Activated CD4-positive, alpha-beta memory T cell treated with anti-CD3 and anti-CD28 coated beads, Interleukin-2, amount 10 ng/mL, durations not matched to agents 7 days and 5 days (primary cell): ENCODE results near the gene ITGB1BP1. TPM values are rescaled to one million over a fixed set of nuclear protein-coding genes. Genes with fewer than 3 reads are reported as not detected.
A peak's percentile ranks its signal among the peaks of the same experiment; 100 is the strongest.

Source experiments
- CTCF ChIA-PET: fragments of 350-600 bp; sonication (Branson Sonifier 250); formaldehyde crosslinking; loops from one replicate; lab custom pipeline; 2021; ENCODE audit warnings: antibody characterized with exemption, inconsistent platforms; lab: Charles Lee
- POLR2A ChIA-PET: fragments of 350-600 bp; sonication (Branson Sonifier 250); formaldehyde crosslinking; loops from one replicate; lab custom pipeline; 2021; ENCODE audit warnings: antibody characterized with exemption; lab: Charles Lee
- DNase-seq: peaks from one replicate; pipeline ENCODE4 v3.0.0-alpha.2; 2020
- H3K27ac Mint-ChIP-seq: one replicate; pipeline ENCODE4 v1.8.0; 2021; ENCODE audit warnings: mild to moderate bottlenecking, mixed read lengths
- H3K27me3 Mint-ChIP-seq: one replicate; pipeline ENCODE4 v1.8.0; 2021; ENCODE audit warnings: mixed read lengths
- H3K36me3 Mint-ChIP-seq: one replicate; pipeline ENCODE4 v1.8.0; 2021; ENCODE audit warnings: low read depth, mixed read lengths
- H3K4me1 Mint-ChIP-seq: one replicate; pipeline ENCODE4 v1.8.0; 2021; ENCODE audit warnings: mixed read lengths
- H3K4me3 Mint-ChIP-seq: one replicate; pipeline ENCODE4 v1.8.0; 2021; ENCODE audit warnings: mild to moderate bottlenecking, mixed read lengths
- H3K9me3 Mint-ChIP-seq: one replicate; pipeline ENCODE4 v1.8.0; 2021; ENCODE audit warnings: mixed read lengths
- total RNA-seq, 2 experiments: library from RNA; stranded (reverse); gene quantifications; one replicate each; pipeline ENCODE4 v1.2.3, GENCODE V29; 2021

Gene ITGB1BP1
- total RNA-seq, 2 experiments from 2014 or later: 112 to 119 TPM

DNA sequence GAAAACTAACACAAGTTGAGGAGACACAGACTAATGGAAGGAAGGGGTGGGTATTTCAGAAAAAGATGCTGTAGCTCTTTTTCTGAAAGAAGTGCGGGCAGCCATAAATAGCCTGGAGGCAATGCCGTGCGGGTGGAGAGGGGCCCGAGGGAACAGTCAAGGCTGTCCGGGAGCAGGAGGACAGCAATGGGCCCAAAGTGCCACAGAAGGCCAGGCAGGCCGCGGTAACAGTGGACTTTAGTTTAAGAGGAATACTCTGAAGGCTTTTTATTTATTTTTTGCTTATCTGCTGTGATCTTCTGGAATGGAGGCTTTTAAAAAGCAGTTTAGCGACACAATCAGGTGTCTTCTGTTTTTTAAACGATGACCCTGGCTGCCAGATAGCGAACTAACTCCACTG, 2.8 kb downstream of the ITGB1BP1 start:
- ChIA-PET POLR2A (no interaction called here), CTCF (no interaction called here)
- Mint-ChIP-seq H3K9me3 (no peaks in the 10 kb centered on the region), H3K27ac (peak overlapping the region; percentile 36), H3K4me1 (peaks cover 55% of the 10 kb centered on the region), H3K36me3 (peaks cover 50% of the 10 kb centered on the region), H3K27me3 (no peaks in the 10 kb centered on the region), H3K4me3 (no peak overlapping the region)
- DNase-seq: no peak

DNA sequence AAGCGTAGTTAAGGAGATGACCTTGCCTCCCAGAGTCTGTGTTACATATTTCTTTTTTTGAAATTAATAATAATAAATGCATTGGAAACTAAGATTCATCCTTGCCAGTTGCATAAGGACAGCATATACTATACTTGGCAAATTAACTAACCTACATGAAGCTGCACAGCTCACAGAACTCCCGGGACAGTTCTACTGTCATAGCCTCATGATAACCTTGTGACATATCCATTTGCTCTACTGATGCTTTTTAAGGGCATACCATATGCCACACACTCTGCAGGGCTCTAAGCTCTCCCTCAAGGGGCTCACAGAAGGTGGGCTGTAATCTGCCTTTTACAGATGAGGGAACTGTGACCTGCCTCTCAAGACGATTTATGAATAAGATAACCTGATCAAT, 3.8 kb downstream of the ITGB1BP1 start:
- no peak overlapping the region for H3K27ac Mint-ChIP-seq
- DNase-seq: no peak
- no peaks in the 10 kb centered on the region for H3K9me3 Mint-ChIP-seq
- ChIA-PET POLR2A (no interaction called here), CTCF (no interaction called here)
- H3K27me3 Mint-ChIP-seq: no peaks in the 10 kb centered on the region
- H3K4me1 Mint-ChIP-seq: peaks cover 58% of the 10 kb centered on the region
- H3K4me3 Mint-ChIP-seq: no peak overlapping the region
- peaks cover 53% of the 10 kb centered on the region for H3K36me3 Mint-ChIP-seq

DNA sequence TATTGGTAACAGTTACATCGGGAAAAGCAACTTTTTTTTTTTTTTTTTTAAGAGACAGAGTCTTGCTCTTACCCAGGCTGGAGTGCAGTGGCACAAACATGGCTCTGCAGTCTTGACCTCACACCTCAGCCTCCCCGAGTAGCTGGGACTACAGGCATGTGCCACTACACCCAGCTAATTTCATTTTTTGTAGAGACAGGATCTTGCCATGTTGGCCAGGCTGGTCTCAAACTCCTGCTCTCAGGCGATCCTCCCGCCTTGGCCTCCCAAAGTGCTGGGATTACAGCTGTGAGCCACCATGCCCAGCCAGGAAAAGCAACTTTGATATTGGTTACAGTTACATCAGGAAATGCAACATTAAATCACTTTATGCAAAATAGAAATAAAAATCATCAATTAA, 4.6 kb downstream of the ITGB1BP1 start:
- POLR2A ChIA-PET: no interaction called here
- Mint-ChIP-seq H3K36me3 (peaks cover 60% of the 10 kb centered on the region), H3K4me1 (peaks cover 66% of the 10 kb centered on the region), H3K27me3 (no peaks in the 10 kb centered on the region), H3K9me3 (no peaks in the 10 kb centered on the region), H3K4me3 (no peak overlapping the region), H3K27ac (peak overlapping the region; percentile 8)
- CTCF ChIA-PET: no interaction called here
- DNase-seq: no peak

DNA sequence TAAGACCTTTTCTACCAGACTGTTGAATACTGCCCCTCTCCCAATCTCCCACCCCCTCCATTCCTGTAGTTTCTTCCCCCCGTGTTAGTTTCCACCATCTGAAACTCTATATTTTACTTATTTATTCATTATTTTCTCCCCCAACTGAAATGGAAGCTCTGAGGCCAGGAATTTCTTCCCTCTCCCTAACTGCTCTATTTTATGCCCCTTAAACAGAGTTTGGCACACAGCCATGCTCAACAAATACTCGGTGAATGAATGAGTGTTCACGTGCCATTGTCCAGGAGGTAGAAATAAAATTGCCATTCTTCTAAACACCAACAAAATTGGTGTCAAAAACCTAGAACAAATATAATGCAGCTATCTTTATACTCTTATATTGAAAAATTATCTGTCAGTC, 5.6 kb downstream of the ITGB1BP1 start:
- ChIA-PET POLR2A (no interaction called here), CTCF (no interaction called here)
- Mint-ChIP-seq H3K36me3 (peaks cover 59% of the 10 kb centered on the region), H3K4me3 (no peak overlapping the region), H3K9me3 (no peaks in the 10 kb centered on the region), H3K27ac (no peak overlapping the region), H3K27me3 (no peaks in the 10 kb centered on the region), H3K4me1 (peaks cover 66% of the 10 kb centered on the region)
- DNase-seq: no peak

DNA sequence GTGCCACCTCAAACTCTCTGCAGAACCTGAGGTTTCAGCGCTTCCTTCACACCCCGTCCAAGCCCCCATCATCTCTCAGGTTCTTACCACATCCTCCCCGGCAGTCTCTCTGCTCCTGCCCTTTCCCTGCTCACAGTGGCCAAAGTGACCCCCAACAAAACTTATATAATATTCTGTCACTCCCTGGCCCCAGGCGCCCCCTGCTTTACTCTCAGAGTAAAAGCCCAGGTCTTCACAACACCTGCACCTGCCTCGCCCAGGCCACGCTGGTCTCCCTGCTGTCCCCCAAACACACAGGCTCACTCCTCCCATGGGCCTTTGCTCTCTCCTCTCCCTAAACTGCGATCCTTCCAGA, 6.4 kb downstream of the ITGB1BP1 start:
- Mint-ChIP-seq H3K36me3 (peaks cover 56% of the 10 kb centered on the region), H3K9me3 (no peaks in the 10 kb centered on the region), H3K4me1 (peaks cover 58% of the 10 kb centered on the region), H3K27ac (no peak overlapping the region), H3K27me3 (no peaks in the 10 kb centered on the region), H3K4me3 (no peak overlapping the region)
- ChIA-PET CTCF (no interaction called here), POLR2A (no interaction called here)
- DNase-seq: no peak

DNA sequence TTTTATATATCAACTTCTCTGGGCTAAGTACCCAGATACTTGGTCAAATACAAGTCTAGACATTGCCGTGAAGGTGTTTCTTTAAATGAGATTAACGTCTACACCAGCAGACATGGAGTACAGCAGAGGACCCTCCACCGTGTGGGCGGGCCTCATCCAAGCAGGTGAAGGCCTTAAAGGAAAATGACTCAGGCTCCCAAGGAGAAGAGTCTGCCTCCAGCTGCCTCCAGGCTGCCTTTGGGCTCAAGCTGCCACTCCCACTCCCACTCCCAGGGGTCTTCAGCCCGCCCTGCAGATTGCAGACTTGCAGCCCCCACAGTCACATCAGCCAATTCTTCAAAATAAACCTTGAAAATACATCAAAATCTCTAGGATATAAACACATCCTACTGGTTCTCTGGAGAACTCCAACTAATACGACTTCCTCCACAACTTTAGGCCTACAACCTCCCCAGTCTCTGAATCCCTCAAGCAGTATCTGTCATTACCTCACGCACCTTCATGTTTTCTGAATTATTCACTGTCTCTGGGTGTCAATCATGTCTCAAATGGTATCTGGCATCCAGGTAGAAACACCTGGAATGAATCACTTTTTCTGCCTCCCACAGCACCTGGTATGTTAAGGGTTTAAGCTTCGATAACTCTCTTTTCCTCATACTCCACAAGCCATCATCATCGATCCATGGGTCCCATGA, 6.9 kb downstream of the ITGB1BP1 start:
- POLR2A ChIA-PET: no interaction called here

DNA sequence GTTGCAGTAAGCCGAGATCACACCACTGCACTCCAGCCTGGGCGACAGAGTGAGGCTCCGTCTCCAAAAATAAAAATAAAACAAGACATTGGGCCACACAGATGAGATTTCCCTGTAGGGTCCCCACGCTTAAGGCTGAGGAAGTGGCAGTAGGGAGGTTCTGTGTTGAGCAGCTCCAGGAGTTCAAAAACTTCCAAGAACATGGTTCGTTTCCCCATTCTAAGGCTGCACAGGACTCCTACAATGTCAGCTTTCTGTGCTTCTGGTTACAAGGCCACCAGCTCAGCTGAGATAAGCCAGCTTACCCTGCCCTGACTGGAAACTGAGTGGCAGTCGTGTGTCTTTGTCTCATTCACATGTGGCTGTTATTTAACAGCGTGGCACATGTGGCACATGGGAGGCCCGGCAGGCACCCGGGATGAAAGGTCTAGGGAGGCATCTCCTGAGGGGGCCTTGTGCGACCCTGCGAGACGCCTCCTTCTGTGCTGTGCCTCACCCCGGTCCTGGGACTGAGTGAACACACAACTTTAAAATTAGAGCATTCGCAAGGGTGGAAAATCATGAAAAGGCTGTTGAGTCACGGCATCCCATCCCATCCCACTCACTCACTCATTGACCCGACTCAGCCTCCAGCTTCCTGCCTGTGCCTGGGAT, 7.7 kb downstream of the ITGB1BP1 start:
- peaks cover 51% of the 10 kb centered on the region for H3K4me1 Mint-ChIP-seq
- no peak for DNase-seq
- ChIA-PET POLR2A (no interaction called here), CTCF (no interaction called here)
- no peak overlapping the region for H3K4me3 Mint-ChIP-seq
- peaks cover 56% of the 10 kb centered on the region for H3K36me3 Mint-ChIP-seq
- no peaks in the 10 kb centered on the region for H3K27me3 Mint-ChIP-seq
- no peaks in the 10 kb centered on the region for H3K9me3 Mint-ChIP-seq
- H3K27ac Mint-ChIP-seq: no peak overlapping the region

More for the DNA sequence above, 6.9 kb downstream of the ITGB1BP1 start:
- Mint-ChIP-seq H3K9me3 (no peaks in the 10 kb centered on the region), H3K27me3 (no peaks in the 10 kb centered on the region), H3K27ac (no peak overlapping the region), H3K4me1 (peaks cover 54% of the 10 kb centered on the region), H3K4me3 (no peak overlapping the region), H3K36me3 (peaks cover 54% of the 10 kb centered on the region)
- no peak for DNase-seq
- CTCF ChIA-PET: no interaction called here

DNA sequence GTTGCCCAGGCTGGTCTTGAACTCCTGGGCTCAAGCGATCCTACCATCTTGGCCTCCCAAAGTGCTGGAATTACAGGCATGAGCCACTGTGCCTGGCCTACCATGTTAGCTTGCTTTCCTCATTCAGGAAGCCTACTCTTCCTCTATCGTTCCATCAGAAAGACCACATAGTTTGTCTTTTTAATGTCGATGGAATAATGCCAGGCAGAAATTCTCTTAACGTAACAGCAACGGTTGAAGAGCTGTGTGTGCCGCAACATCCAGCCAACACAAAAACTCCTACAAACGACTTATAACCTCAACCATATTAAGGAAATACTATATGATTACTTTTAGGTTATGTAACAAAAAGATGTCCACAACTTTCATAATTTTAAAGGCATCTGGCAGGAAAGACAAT, 10.5 kb downstream of the ITGB1BP1 start:
- no peak overlapping the region for H3K27ac Mint-ChIP-seq
- CTCF ChIA-PET: no interaction called here
- no peak for DNase-seq
- H3K9me3 Mint-ChIP-seq: no peaks in the 10 kb centered on the region
- no peaks in the 10 kb centered on the region for H3K27me3 Mint-ChIP-seq
- POLR2A ChIA-PET: interaction anchor here (1.1 kb wide), 1 partner anchor 9 kb away, joined by 6 read pairs; no protein-coding TSS in a partner anchor
- H3K4me3 Mint-ChIP-seq: no peak overlapping the region
- peaks cover 28% of the 10 kb centered on the region for H3K4me1 Mint-ChIP-seq
- H3K36me3 Mint-ChIP-seq: peaks cover 58% of the 10 kb centered on the region

DNA sequence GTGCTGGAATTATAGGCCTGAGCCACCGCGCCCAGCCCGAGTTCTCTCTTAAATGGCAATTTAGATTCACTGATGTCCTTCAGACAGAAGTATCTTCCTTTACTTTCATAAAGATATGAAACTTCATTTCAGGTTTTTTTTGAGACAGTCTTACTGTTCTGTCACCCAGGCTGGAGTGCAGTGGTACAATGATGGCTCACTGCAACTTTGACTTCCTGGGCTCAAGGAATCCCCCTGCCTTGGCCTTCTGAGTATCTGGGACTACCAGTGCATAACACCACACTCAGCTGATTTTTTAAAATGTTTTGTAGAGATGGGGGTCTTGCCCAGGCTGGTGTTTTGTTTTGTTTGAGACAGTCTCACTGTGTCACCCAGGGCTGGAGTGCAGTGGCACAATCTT, 13.2 kb downstream of the ITGB1BP1 start:
- peaks cover 18% of the 10 kb centered on the region for H3K4me1 Mint-ChIP-seq
- peaks cover 54% of the 10 kb centered on the region for H3K36me3 Mint-ChIP-seq
- H3K4me3 Mint-ChIP-seq: no peak overlapping the region
- DNase-seq: no peak
- no peak overlapping the region for H3K27ac Mint-ChIP-seq
- H3K9me3 Mint-ChIP-seq: no peaks in the 10 kb centered on the region
- ChIA-PET CTCF (no interaction called here), POLR2A (no interaction called here)
- H3K27me3 Mint-ChIP-seq: no peaks in the 10 kb centered on the region

DNA sequence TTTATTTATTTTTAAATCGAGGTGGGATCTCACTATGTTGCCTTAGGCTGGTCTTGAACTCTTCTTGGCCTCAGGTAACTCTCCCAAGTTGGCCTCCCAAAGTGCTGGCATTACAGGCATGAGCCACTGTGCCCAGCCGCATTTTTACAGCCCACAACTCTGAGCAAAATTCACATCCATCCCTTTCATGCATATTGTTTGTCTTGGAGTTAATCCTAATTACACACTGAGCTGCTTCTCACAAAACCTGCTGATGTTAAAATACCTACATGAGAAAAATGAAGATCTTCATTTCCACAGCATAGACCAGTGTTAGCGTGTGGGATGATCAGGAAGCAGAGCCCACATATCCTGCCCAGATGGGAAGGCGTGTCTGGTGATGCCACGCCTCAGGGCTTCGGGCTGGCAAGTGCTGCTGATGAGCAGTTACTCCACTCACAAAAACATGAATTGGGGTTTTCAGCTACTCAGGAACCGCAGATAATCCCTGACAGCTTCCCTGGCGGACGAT, 14.6 kb downstream of the ITGB1BP1 start:
- Mint-ChIP-seq H3K27me3 (no peaks in the 10 kb centered on the region), H3K27ac (no peak overlapping the region), H3K4me3 (no peak overlapping the region), H3K9me3 (no peaks in the 10 kb centered on the region), H3K4me1 (peaks cover 7% of the 10 kb centered on the region), H3K36me3 (peaks cover 44% of the 10 kb centered on the region)
- no peak for DNase-seq
- ChIA-PET POLR2A (interaction anchor here (0.9 kb wide), 1 partner anchor 14 kb away, joined by 3 read pairs; no protein-coding TSS in a partner anchor), CTCF (no interaction called here)

DNA sequence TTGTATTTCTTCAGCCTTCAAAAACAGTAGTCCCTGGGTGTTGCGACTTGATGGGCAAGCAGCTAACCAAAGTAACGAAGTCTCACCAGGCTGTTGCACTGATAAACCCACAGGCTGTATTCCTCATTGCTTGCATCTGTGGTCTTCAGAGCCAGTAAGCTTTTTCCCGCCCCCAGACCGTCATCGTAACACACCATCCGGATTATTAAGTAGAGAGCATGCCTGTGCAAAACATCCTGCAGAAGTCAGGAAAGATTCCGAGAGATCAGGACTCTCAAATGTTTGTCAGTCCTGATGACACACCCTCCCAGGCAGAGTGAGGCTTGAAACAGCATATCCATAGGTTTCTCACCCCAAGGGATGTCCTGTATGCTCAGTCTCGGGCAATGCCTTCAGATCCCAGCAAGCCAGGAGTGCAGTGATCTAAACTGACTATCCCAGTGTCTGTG, 15.9 kb downstream of the ITGB1BP1 start:
- H3K27me3 Mint-ChIP-seq: no peaks in the 10 kb centered on the region
- H3K36me3 Mint-ChIP-seq: peaks cover 43% of the 10 kb centered on the region
- no peak overlapping the region for H3K4me3 Mint-ChIP-seq
- ChIA-PET POLR2A (interaction anchor here (1.3 kb wide), 1 partner anchor 16 kb away, joined by 4 read pairs; the partner anchor contains the start of genes CPSF3 and ITGB1BP1), CTCF (no interaction called here)
- DNase-seq: no peak
- H3K9me3 Mint-ChIP-seq: no peaks in the 10 kb centered on the region
- H3K27ac Mint-ChIP-seq: no peak overlapping the region
- peaks cover 6% of the 10 kb centered on the region for H3K4me1 Mint-ChIP-seq

DNA sequence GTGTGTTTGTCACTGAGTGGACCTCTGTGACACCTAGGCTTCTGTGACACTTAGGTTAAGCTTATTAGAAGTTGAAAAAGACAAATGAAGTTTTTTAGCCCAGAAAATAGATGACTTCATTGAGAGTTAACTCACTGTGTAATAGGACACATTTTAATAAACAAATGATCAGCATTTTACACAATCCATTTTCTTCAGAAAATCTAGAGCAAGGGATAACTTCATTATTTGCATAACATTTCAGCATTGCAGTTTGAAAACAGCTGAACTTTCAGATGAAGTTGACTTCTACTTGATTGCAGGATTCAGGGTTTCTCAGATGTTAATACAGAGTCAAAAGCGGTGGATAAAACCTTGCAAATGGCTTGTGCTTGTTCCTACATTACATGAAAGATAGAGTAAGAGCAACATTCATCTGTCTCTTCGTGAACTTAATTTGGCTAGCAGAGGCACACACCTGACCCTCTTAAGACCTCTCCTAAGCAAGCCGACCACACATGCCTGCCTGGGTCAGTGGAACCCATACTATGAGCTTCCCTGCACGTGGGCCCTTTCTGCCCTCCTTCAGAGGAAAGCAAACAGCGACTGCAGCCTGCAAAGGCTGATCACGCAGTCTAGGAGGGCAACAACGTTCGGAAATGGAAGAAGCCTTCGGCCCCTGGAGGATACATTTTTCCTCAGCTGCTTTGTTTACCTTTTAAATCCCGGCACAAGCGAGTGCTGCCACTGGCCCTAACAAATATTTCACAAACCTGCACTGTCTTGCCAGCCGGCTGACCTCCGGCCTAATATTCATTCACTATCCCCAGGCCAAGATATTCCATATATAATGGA, 16.6 kb downstream of the ITGB1BP1 start:
- H3K4me3 Mint-ChIP-seq: no peak overlapping the region
- no peak overlapping the region for H3K27ac Mint-ChIP-seq
- no peaks in the 10 kb centered on the region for H3K9me3 Mint-ChIP-seq

DNA sequence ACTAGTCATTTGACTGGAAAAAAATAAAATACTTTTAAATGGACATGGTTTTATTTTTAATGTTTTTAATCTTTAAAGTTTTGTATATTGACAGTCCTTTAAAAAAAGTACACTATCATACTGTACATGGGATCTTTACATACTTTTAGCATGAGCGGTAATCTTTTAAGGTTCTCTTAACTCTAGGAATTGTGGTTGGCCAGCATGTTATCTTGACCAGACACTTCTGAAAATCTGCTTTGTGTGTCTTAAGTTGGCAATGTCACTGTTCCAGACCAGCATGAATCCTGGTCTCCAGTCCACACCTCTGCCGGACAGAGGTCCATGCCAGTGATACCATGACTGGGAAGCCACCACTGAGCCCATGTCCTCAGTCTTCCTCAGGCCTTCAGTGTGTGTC, 17.7 kb downstream of the ITGB1BP1 start:
- POLR2A ChIA-PET: no interaction called here
- H3K4me3 Mint-ChIP-seq: no peak overlapping the region
- H3K36me3 Mint-ChIP-seq: peaks cover 35% of the 10 kb centered on the region

More for the DNA sequence above, 16.6 kb downstream of the ITGB1BP1 start:
- H3K36me3 Mint-ChIP-seq: peaks cover 38% of the 10 kb centered on the region
- ChIA-PET CTCF (interaction anchor here (0.6 kb wide), 1 partner anchor 68 kb away, joined by 3 read pairs; no protein-coding TSS in a partner anchor), POLR2A (interaction anchor here (1.3 kb wide), 1 partner anchor 16 kb away, joined by 4 read pairs; the partner anchor contains the start of genes CPSF3 and ITGB1BP1)
- no peaks in the 10 kb centered on the region for H3K27me3 Mint-ChIP-seq
- H3K4me1 Mint-ChIP-seq: peaks cover 6% of the 10 kb centered on the region
- DNase-seq: no peak

More for the DNA sequence above, 17.7 kb downstream of the ITGB1BP1 start:
- Mint-ChIP-seq H3K9me3 (no peaks in the 10 kb centered on the region), H3K27ac (no peak overlapping the region), H3K27me3 (peaks cover under 1% of the 10 kb centered on the region), H3K4me1 (peaks cover 5% of the 10 kb centered on the region)
- CTCF ChIA-PET: no interaction called here
- no peak for DNase-seq
